ENCODE data around the gene EPB41L4B. TPM values are rescaled to one million over a fixed set of nuclear protein-coding genes. Genes with fewer than 3 reads are reported as not detected.

Gene EPB41L4B
- total and polyA plus RNA-seq, 2 of the 13 experiments (the other 11 are each of a cell fraction or from before 2014, with no cell fraction given), result 17.6 to 22.1 TPM

DNA sequence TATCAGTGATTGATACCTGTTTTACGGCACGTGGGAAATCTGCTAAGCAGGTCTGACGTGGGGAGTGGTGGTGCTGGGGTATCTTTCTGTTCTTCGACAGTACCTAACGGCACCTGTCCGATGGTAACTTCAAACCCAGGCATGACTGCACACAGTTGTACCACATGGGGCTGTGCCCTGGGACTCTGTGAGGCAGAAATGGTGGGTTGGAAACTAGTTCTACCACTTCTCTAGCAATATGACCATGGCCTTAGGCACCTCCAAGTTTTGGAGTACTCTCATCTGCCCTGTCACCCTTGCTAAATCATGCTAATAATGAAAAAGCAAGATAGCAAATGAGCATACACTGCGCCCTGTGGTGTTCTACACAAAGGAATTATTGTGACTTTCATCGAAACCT, 30.9 kb downstream of the EPB41L4B start:
- no peak for DNase-seq (ENCODE audit: low spot score)
- 98% methylated on average over 8 of the region's 8 CpGs for WGBS (ENCODE audit: low lambda C conversion rate)
- H3K9me3 ChIP-seq (ENCODE audit: low read length), result no peaks in the 10 kb centered on the region
- H3K27ac ChIP-seq (ENCODE audit: extremely low read length, insufficient read depth, low read length), result no peak overlapping the region
- CTCF ChIA-PET (ENCODE audit: low intra/inter-chr PET ratio, low total read pairs), result no interaction called here
- H3K4me3 ChIP-seq (replicated peaks in 1 of 3; ENCODE audit: insufficient read depth in 1 of 3, low read depth in 2 of 3, low read length in 3 of 3), result no peak overlapping the region
- no peak for FAIRE-seq
- no peak overlapping the region for H3K4me2 ChIP-seq (ENCODE audit: low read depth, low read length)
- POLR2A ChIA-PET, result no interaction called here
- no peaks in the 10 kb centered on the region for H3K27me3 ChIP-seq (ENCODE audit: control insufficient read depth in 1 of 2, insufficient read depth in 2 of 2, low read length in 2 of 2)
- BruUV-seq (replicated peaks), result no TSS peak
- ATAC-seq, result no peak
- H3K9ac ChIP-seq (ENCODE audit: insufficient read depth, low read depth, low read length), result no peak overlapping the region
- H3K79me2 ChIP-seq (ENCODE audit: insufficient read depth, low read length), result peaks cover 32% of the 10 kb centered on the region
- H3K4me1 ChIP-seq (ENCODE audit: insufficient read depth, low read length), result peaks cover 13% of the 10 kb centered on the region
- no peaks in the 10 kb centered on the region for H3K36me3 ChIP-seq (replicated peaks in 1 of 2; ENCODE audit: control insufficient read depth in 1 of 2, insufficient read depth in 2 of 2, low read length in 2 of 2)
- intact Hi-C loops (cut with micrococcal nuclease; ENCODE audit: unreplicated experiment) (no loop called here), in situ Hi-C loops (cut with HindIII; ENCODE audit: extremely low pct_ligation_motif_present, low pct_unique_long_range_greater_than_20kb) (no loop called here)
- no peaks in the 10 kb centered on the region for H4K20me1 ChIP-seq (ENCODE audit: insufficient read depth, low read length)
- H2AFZ ChIP-seq (ENCODE audit: low read length), result no peak overlapping the region
- TF ChIP-seq RBM22 (optimal IDR thresholded peaks at IDR 0.05; ENCODE audit: low read length) (no peak), ZNF335 (CRISPR knock-in tag; IDR thresholded peaks at IDR 0.05) (no peak), ZNF543 (CRISPR knock-in tag; IDR thresholded peaks at IDR 0.05) (no peak), XBP1 (CRISPR knock-in tag; IDR thresholded peaks at IDR 0.05) (no peak), ZNF850 (CRISPR knock-in tag; conservative IDR thresholded peaks at IDR 0.05) (no peak), SATB2 (CRISPR knock-in tag; IDR thresholded peaks at IDR 0.05) (no peak), ZNF572 (CRISPR knock-in tag; IDR thresholded peaks at IDR 0.05) (no peak), MAFK (conservative IDR thresholded peaks at IDR 0.05 in 1 of 2, IDR thresholded peaks at IDR 0.05 in 1 of 2; ENCODE audit: low read length in 2 of 2) (no peak), GPN1 (CRISPR knock-in tag; IDR thresholded peaks at IDR 0.05; ENCODE audit: borderline replicate concordance) (no peak), MXD4 (CRISPR knock-in tag; IDR thresholded peaks at IDR 0.05) (no peak), SIX4 (CRISPR knock-in tag; IDR thresholded peaks at IDR 0.05) (no peak), ATRX (CRISPR knock-in tag; IDR thresholded peaks at IDR 0.05; ENCODE audit: borderline replicate concordance) (no peak)
- TF ChIP-seq, protein P1, sequence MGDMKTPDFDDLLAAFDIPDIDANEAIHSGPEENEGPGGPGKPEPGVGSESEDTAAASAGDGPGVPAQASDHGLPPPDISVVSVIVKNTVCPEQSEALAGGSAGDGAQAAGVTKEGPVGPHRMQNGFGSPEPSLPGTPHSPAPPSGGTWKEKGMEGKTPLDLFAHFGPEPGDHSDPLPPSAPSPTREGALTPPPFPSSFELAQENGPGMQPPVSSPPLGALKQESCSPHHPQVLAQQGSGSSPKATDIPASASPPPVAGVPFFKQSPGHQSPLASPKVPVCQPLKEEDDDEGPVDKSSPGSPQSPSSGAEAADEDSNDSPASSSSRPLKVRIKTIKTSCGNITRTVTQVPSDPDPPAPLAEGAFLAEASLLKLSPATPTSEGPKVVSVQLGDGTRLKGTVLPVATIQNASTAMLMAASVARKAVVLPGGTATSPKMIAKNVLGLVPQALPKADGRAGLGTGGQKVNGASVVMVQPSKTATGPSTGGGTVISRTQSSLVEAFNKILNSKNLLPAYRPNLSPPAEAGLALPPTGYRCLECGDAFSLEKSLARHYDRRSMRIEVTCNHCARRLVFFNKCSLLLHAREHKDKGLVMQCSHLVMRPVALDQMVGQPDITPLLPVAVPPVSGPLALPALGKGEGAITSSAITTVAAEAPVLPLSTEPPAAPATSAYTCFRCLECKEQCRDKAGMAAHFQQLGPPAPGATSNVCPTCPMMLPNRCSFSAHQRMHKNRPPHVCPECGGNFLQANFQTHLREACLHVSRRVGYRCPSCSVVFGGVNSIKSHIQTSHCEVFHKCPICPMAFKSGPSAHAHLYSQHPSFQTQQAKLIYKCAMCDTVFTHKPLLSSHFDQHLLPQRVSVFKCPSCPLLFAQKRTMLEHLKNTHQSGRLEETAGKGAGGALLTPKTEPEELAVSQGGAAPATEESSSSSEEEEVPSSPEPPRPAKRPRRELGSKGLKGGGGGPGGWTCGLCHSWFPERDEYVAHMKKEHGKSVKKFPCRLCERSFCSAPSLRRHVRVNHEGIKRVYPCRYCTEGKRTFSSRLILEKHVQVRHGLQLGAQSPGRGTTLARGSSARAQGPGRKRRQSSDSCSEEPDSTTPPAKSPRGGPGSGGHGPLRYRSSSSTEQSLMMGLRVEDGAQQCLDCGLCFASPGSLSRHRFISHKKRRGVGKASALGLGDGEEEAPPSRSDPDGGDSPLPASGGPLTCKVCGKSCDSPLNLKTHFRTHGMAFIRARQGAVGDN (CRISPR knock-in tag; IDR thresholded peaks at IDR 0.05), result no peak
- TF ChIP-seq, protein P2, sequence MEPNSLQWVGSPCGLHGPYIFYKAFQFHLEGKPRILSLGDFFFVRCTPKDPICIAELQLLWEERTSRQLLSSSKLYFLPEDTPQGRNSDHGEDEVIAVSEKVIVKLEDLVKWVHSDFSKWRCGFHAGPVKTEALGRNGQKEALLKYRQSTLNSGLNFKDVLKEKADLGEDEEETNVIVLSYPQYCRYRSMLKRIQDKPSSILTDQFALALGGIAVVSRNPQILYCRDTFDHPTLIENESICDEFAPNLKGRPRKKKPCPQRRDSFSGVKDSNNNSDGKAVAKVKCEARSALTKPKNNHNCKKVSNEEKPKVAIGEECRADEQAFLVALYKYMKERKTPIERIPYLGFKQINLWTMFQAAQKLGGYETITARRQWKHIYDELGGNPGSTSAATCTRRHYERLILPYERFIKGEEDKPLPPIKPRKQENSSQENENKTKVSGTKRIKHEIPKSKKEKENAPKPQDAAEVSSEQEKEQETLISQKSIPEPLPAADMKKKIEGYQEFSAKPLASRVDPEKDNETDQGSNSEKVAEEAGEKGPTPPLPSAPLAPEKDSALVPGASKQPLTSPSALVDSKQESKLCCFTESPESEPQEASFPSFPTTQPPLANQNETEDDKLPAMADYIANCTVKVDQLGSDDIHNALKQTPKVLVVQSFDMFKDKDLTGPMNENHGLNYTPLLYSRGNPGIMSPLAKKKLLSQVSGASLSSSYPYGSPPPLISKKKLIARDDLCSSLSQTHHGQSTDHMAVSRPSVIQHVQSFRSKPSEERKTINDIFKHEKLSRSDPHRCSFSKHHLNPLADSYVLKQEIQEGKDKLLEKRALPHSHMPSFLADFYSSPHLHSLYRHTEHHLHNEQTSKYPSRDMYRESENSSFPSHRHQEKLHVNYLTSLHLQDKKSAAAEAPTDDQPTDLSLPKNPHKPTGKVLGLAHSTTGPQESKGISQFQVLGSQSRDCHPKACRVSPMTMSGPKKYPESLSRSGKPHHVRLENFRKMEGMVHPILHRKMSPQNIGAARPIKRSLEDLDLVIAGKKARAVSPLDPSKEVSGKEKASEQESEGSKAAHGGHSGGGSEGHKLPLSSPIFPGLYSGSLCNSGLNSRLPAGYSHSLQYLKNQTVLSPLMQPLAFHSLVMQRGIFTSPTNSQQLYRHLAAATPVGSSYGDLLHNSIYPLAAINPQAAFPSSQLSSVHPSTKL (CRISPR knock-in tag; IDR thresholded peaks at IDR 0.05), result no peak
- TF ChIP-seq, protein P3, sequence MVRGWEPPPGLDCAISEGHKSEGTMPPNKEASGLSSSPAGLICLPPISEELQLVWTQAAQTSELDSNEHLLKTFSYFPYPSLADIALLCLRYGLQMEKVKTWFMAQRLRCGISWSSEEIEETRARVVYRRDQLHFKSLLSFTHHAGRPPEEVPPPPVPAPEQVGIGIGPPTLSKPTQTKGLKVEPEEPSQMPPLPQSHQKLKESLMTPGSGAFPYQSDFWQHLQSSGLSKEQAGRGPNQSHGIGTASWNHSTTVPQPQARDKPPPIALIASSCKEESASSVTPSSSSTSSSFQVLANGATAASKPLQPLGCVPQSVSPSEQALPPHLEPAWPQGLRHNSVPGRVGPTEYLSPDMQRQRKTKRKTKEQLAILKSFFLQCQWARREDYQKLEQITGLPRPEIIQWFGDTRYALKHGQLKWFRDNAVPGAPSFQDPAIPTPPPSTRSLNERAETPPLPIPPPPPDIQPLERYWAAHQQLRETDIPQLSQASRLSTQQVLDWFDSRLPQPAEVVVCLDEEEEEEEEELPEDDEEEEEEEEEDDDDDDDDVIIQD (CRISPR knock-in tag; IDR thresholded peaks at IDR 0.05; ENCODE audit: low read depth), result no peak

Measured in HepG2 (cell line).